ENCODE measurements around the gene IFIT2.
"Not testable (repeated sequence)": the region's sequence is repeated elsewhere in the genome, so short reads cannot be mapped to it uniquely, and the experiment has no call there.

IFIT2 gene

GRCh38 chr10:89343089-89343767 lies 41.4 kb downstream of the IFIT2 start:
- DNase-seq, result no peak

GRCh38 chr10:89344156-89344555 lies 42.3 kb downstream of the IFIT2 start:
- DNase-seq, result no peak

GRCh38 chr10:89345367-89346000 lies 43.6 kb downstream of the IFIT2 start:
- DNase-seq, result no peak

GRCh38 chr10:89346405-89347254 lies 44.8 kb downstream of the IFIT2 start:
- DNase-seq, result no peak

GRCh38 chr10:89347701-89348457 lies 46.0 kb downstream of the IFIT2 start:
- no peak for DNase-seq

- no peak for DNase-seq
Measured at GRCh38 chr10:89348481-89348880, 46.6 kb downstream of the IFIT2 start.

GRCh38 chr10:89348975-89349374 lies 47.1 kb downstream of the IFIT2 start:
- no peak for DNase-seq

GRCh38 chr10:89350631-89351315 lies 48.9 kb downstream of the IFIT2 start:
- not testable (repeated sequence) for DNase-seq

- DNase-seq, result no peak
Measured at GRCh38 chr10:89351412-89351779, 49.5 kb downstream of the IFIT2 start.

GRCh38 chr10:89351780-89352597 lies 50.1 kb downstream of the IFIT2 start:
- DNase-seq, result no peak

GRCh38 chr10:89352802-89353201 lies 51.0 kb downstream of the IFIT2 start:
- DNase-seq, result no peak

- no peak for DNase-seq
Measured at GRCh38 chr10:89355394-89355931, 53.6 kb downstream of the IFIT2 start.

GRCh38 chr10:89357096-89357495 lies 55.2 kb downstream of the IFIT2 start:
- no peak for DNase-seq

GRCh38 chr10:89357975-89358374 lies 56.1 kb downstream of the IFIT2 start:
- DNase-seq, result no peak

Measured in NCI-H524 (cell line).